Bronchial epithelial cell (primary cell): ENCODE measurements around the gene QSER1. TPM values are rescaled to one million over a fixed set of nuclear protein-coding genes. Genes with fewer than 3 reads are reported as not detected.
"Not testable (repeated sequence)": the region's sequence is repeated elsewhere in the genome, so short reads cannot be mapped to it uniquely, and the experiment has no call there.

Experiments
- DNase-seq: peaks from one replicate; pipeline ENCODE4 v3.0.0-alpha.2; 2010; ENCODE audit warnings: low read depth
- FAIRE-seq: peaks from 2 replicates; lab custom pipeline; 2011; peaks lifted over from hg19 to GRCh38; lab: Jason Lieb, UNC
- H3K27me3 ChIP-seq: 2 replicates; pipeline ENCODE4 v1.5.1; 2011; ENCODE audit warnings: low read length; ENCODE audit not compliant: control insufficient read depth, insufficient read depth
- H3K36me3 ChIP-seq: 2 replicates; pipeline ENCODE4 v1.5.1; 2011; ENCODE audit warnings: low read length; ENCODE audit not compliant: control insufficient read depth, insufficient read depth
- H3K4me3 ChIP-seq: 2 replicates; pipeline ENCODE4 v1.5.1; 2011; ENCODE audit warnings: mild to moderate bottlenecking, low read depth, low read length, control low read depth
- total RNA-seq: library from RNA; depleted of rRNA; stranded (reverse); fragments of >200 nt; gene quantifications from 2 replicates; pipeline ENCODE4 v1.2.1, GENCODE V29; 2014
- TF ChIP-seq, protein P1 (sequence below): IDR thresholded peaks from 2 replicates; pipeline ENCODE4 v1.5.1; 2011; ENCODE audit warnings: mild to moderate bottlenecking, moderate library complexity, low read length, control low read depth, inconsistent platforms; ENCODE audit not compliant: insufficient read depth, severe bottlenecking

The QSER1 gene
- total RNA-seq, 1 donor from 2014 or later: 11.1 TPM

GRCh38 chr11:32886180-32886579 is 6.4 kb upstream of the QSER1 start:
- Histone ChIP-seq H3K27me3 (no peaks in the 10 kb centered on the region), H3K36me3 (no peaks in the 10 kb centered on the region), H3K4me3 (no peak overlapping the region)
- no peak for DNase-seq
- FAIRE-seq: no peak
- TF ChIP-seq, protein P1, sequence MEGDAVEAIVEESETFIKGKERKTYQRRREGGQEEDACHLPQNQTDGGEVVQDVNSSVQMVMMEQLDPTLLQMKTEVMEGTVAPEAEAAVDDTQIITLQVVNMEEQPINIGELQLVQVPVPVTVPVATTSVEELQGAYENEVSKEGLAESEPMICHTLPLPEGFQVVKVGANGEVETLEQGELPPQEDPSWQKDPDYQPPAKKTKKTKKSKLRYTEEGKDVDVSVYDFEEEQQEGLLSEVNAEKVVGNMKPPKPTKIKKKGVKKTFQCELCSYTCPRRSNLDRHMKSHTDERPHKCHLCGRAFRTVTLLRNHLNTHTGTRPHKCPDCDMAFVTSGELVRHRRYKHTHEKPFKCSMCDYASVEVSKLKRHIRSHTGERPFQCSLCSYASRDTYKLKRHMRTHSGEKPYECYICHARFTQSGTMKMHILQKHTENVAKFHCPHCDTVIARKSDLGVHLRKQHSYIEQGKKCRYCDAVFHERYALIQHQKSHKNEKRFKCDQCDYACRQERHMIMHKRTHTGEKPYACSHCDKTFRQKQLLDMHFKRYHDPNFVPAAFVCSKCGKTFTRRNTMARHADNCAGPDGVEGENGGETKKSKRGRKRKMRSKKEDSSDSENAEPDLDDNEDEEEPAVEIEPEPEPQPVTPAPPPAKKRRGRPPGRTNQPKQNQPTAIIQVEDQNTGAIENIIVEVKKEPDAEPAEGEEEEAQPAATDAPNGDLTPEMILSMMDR: no peak

DNA sequence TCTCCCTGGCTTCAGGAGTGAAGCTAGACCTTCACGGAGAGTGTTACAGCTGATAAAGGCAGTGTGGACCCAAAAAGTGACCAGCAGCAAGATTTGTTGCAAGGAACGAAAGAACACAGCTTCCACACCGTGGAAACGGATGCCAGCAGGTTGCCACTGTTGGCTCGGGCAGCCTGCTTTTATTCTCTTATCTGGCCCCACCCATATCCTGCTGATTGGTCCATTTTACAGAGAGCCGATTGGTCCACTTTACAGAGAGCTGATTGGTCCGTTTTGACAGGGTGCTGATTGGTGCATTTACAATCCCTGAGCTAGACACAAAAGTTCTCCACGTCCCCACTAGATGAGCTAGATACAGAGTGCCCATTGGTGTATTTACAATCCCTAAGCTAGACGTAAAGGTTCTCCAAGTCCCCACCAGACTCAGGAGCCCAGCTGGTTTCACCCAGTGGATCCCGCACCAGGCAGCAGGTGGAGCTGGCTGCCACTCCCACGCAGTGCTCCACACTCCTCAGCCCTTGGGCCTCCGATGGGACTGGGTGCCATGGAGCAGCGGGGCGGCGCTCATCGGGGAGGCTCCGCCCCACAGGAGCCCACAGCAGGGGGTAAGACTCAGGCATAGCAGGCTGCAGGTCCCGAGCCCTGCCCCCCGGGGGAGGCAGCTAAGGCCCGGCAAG is 4.8 kb upstream of the QSER1 start:
- not testable (repeated sequence) for DNase-seq, FAIRE-seq

GRCh38 chr11:32888384-32888710 is 4.3 kb upstream of the QSER1 start:
- H3K27me3 ChIP-seq, H3K4me3 ChIP-seq, H3K36me3 ChIP-seq, FAIRE-seq, DNase-seq: not testable (repeated sequence)

More for the DNA sequence above, 4.8 kb upstream of the QSER1 start:
- not testable (repeated sequence) for H3K27me3 ChIP-seq, H3K36me3 ChIP-seq, H3K4me3 ChIP-seq

DNA sequence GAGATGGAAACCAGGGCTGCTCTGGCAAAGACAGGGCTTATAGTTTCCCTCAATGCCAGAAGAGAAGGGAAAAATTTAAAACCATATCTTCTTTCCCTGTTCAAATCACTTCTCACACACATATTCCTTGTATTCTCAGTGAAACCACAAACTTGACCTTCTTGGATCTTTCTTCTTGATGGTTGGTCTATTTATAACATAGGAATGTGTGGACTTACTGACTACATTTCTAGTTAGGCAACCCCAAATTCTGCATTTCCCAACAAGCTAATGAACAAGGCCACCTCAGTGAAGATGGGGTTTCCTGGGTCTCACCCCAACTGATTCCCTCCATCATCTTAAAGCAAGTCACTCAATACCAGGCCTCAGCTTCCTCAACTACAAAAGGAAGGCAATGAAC is 3.8 kb upstream of the QSER1 start:
- no peak for DNase-seq
- no peak for FAIRE-seq
- TF ChIP-seq, protein P1: no peak
- H3K36me3 ChIP-seq: no peaks in the 10 kb centered on the region
- H3K4me3 ChIP-seq: no peak overlapping the region
- H3K27me3 ChIP-seq: no peaks in the 10 kb centered on the region

DNA sequence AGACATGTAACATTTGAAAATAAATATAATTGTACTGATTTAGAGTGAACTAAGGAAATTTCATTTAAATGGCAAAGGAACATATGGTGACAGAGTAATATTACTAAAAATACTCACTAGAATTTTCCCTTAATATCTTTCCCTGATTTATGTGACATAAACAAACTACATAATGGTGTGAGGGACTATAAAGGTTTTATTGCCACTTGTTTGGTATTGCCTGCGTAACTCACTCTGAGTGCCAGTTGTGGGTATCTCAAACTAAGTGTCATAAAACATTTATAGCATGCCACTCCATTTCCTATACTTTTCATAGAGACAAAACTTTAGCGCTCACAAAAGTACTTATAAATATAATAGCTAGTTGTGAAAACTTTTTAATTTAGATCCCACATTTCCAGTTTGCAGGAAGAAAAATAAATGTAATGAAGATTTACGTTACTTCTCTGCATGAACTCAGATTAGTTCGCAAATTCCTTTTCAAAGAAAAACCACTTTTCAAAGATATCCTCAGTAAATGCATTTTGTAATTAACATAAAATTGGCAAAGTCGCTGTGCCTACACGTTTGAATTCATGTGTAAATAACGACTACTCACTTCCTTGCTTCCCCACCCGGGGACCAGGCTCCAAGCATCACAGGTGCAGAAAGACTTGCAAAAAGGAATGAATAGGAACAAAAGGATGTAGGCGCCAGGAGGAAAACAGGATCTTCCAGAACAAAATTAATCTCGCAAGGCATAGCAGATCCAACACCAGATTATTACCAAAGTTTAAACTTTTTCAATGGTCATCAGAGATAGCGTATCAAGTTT is 1.6 kb upstream of the QSER1 start:
- H3K27me3 ChIP-seq: no peaks in the 10 kb centered on the region
- H3K4me3 ChIP-seq: no peak overlapping the region
- DNase-seq (no peak), FAIRE-seq (no peak)
- TF ChIP-seq, protein P1: no peak
- H3K36me3 ChIP-seq: no peaks in the 10 kb centered on the region

DNA sequence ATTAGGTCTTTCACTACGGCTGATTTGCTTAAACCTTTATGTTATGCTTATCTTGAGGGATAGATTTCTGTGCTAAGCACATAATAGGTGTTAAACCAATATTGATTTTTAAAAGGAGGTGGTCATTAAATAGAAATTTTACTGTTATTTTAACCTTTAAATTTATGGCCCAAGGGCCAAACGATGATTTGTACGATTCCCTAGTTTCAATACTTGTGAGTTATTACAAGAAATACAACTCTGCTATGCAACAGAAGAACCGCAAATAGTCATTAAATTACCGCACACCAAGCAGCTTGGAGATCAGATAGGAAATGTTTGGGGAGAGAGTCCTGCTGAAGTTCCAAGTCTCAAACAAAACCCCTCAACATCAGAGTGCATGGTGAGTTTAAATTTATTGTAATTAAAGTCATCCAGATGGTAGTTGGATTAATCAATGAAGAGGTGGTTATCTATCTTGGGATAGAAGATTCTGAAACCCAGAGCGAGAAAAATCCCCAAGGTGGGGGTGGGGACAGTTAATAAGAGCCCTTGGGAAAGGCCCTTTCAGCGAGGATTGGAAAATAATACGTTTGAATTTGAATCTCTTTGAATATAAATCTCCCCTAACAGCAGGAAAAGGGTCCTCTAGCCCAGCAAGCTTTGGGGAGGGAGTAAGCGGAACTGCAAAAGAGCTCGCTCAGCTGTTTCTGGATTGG is 805 bp upstream of the QSER1 start:
- TF ChIP-seq, protein P1: no peak
- FAIRE-seq (no peak), DNase-seq (peak; percentile 17)
- Histone ChIP-seq H3K36me3 (no peaks in the 10 kb centered on the region), H3K4me3 (peak overlapping the region; percentile 94), H3K27me3 (no peaks in the 10 kb centered on the region)
